PFSK-1 (cell line): ENCODE measurements around the gene RANBP10.

Source experiments
- FOXP2 ChIP-seq: optimal IDR thresholded peaks from 2 replicates; pipeline ENCODE3; 2011; ENCODE audit warnings: borderline replicate concordance, control low read depth, inconsistent platforms; ENCODE audit not compliant: insufficient read depth; ENCODE audit errors: extremely low read length, extremely low read depth
- POLR2AphosphoS5 ChIP-seq: IDR thresholded peaks from 2 replicates; pipeline ENCODE4 v1.6.1; 2012; ENCODE audit warnings: low read depth, mild to moderate bottlenecking, control low read depth, low read length, moderate library complexity
- REST ChIP-seq, 2 experiments: IDR thresholded peaks; 2 replicates each; pipeline versions ENCODE4 v1.6.1 to v1.8.0; 2011 to 2012; ENCODE audit warnings: low read depth in 2 of 2, low read length in 2 of 2, control low read depth in 1 of 2, inconsistent platforms in 1 of 2, mild to moderate bottlenecking in 1 of 2, moderate library complexity in 1 of 2; ENCODE audit not compliant: insufficient read depth in 1 of 2
- SIN3A ChIP-seq: IDR thresholded peaks from 2 replicates; pipeline ENCODE4 v1.6.1; 2012; ENCODE audit warnings: mild to moderate bottlenecking, low read length, moderate library complexity, borderline replicate concordance; ENCODE audit not compliant: insufficient read depth
- TAF1 ChIP-seq: IDR thresholded peaks from 2 replicates; pipeline ENCODE4 v1.6.1; 2012; ENCODE audit warnings: low read length, control low read depth, borderline replicate concordance; ENCODE audit not compliant: insufficient read depth

Gene RANBP10

GRCh38 chr16:67760956-67761230 lies 45.5 kb downstream of the RANBP10 start:
- TF ChIP-seq POLR2AphosphoS5 (no peak), REST (IDR thresholded peaks at IDR 0.05; ENCODE audit: insufficient read depth in 1 of 2, low read depth in 2 of 2, low read length in 2 of 2) (no peak), FOXP2 (no peak), SIN3A (no peak), TAF1 (no peak)

- TF ChIP-seq REST (IDR thresholded peaks at IDR 0.05; ENCODE audit: insufficient read depth in 1 of 2, low read depth in 2 of 2, low read length in 2 of 2) = no peak
- no peak for TF ChIP-seq POLR2AphosphoS5
- no peak for TF ChIP-seq FOXP2
- no peak for TF ChIP-seq TAF1
- no peak for TF ChIP-seq SIN3A
Measured at GRCh38 chr16:67760206-67760955, 46.0 kb downstream of the RANBP10 start.

- TF ChIP-seq TAF1 (no peak), REST (IDR thresholded peaks at IDR 0.05; ENCODE audit: insufficient read depth in 1 of 2, low read depth in 2 of 2, low read length in 2 of 2) (no peak), FOXP2 (no peak), POLR2AphosphoS5 (no peak), SIN3A (no peak)
Measured at GRCh38 chr16:67758966-67759365, 47.4 kb downstream of the RANBP10 start.

GRCh38 chr16:67758006-67758405 lies 48.4 kb downstream of the RANBP10 start:
- no peak for TF ChIP-seq POLR2AphosphoS5
- TF ChIP-seq TAF1 = no peak
- TF ChIP-seq REST (IDR thresholded peaks at IDR 0.05; ENCODE audit: insufficient read depth in 1 of 2, low read depth in 2 of 2, low read length in 2 of 2) = no peak
- no peak for TF ChIP-seq FOXP2
- TF ChIP-seq SIN3A = no peak

GRCh38 chr16:67752641-67753040 lies 53.7 kb downstream of the RANBP10 start:
- TF ChIP-seq REST (IDR thresholded peaks at IDR 0.05; ENCODE audit: insufficient read depth in 1 of 2, low read depth in 2 of 2, low read length in 2 of 2) (no peak), TAF1 (no peak), POLR2AphosphoS5 (no peak), FOXP2 (no peak), SIN3A (no peak)
